CD1c-positive myeloid dendritic cell (primary cell): Measurements from ENCODE around the gene FEZF2.

Source experiments
- DNase-seq: peaks from one replicate; pipeline ENCODE4 v3.0.0-alpha.2; 2016; ENCODE audit errors: extremely low spot score

Gene FEZF2

DNA sequence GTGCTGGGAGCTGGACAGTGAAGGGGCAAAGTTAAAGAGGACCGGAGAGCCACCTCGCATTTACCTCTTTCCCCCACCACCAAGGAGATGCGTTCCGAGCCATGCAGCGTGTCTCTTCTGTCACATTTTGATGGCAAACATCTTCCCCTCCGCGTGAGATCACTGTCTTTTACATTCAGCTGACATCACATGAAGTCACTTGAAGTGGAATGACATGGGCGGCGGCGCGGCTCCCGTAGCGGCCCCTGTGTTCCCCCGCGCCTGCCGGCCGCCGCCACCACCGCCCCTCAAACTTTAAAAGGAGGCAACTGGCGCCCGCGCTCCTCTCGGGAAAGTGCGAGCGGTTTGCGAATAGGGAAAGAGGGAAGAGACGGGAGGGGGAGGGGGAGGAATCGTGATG is at the start of gene FEZF2:
FEZF2 (minus strand) TSS at position 336 of the 400 bp plus-strand sequence. CDS start 682 bp downstream, outside the sequence.
- DNase-seq: no peak

DNA sequence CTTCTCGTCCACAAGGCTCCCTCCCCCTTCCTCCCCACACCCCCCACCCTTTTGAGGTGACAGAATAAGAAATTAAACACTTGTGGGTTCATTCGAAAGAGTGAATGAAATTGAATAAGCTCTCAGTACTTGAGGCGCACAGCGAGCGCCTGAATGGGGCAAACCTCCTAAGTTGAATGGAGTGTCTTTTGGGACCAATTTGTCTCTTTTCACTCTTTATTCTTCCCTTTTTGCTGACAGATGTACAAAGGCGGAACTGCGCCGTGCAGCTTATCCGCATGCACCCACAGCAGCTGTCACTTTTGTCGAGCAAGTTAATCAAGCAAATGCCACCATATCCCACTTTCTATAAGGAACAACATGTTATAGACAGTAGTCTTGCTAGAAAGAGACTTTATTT is 47.9 kb upstream of the FEZF2 start:
- no peak for DNase-seq

DNA sequence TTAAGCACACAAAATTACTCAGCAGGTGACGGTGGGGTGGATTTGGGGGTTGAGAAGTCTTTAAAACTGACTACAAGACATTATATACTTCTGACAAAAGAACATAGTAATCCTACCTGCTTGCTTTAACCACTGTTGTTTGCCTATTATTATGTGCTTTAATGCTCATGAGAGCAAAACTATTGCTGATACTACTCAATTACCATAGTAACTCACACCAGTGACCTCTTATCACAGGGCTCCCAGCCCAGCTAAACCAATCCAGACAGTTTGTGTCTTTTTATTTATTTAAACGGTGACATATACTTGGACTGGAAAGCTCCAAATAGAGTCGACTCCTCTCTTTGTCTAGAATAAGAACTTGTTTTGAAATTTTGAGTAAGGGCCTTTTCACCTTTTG is 42.8 kb upstream of the FEZF2 start:
- DNase-seq: no peak

DNA sequence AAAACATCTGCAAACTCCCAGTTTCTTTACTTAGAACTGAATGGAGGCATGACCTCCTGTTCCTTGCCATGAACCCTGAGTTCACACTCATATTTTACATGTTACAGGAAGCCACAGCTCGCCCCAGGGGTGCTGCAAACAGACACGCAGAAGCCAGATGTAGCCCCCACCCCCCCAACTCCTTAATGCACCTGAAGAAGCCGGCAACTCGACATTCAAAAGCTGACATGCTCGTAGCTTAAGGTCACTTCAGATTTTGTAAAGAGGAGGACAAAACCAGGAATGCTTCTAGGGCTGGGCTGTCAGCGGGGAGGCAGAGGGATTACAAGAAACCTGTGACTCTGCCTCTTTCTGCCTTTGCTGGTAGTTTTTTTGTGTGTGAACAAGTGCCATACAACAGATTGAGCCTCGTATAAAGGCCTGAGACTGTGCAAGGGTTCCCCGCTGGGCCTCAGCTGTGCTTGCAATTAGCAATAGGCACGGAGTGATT is 42.0 kb upstream of the FEZF2 start:
- no peak for DNase-seq

DNA sequence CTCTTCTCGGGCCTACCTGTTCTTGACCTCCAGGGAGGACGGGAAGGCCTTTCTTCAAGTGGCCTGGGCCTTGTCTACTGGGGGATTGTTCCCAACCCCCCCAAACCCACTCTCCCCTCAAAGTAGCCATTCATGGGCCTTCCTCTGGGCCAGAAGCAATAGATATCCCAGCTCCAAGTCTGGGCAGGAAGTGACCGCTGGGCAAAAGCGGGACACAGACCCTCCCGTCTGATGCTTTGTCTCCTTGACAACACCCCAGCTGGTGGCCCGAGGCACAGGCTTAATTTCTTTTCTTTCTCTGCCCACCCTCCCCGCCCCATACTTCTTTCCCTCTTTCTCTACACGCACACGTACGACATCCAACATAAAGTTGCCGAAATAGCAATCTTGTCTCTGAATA is 41.4 kb upstream of the FEZF2 start:
- no peak for DNase-seq

DNA sequence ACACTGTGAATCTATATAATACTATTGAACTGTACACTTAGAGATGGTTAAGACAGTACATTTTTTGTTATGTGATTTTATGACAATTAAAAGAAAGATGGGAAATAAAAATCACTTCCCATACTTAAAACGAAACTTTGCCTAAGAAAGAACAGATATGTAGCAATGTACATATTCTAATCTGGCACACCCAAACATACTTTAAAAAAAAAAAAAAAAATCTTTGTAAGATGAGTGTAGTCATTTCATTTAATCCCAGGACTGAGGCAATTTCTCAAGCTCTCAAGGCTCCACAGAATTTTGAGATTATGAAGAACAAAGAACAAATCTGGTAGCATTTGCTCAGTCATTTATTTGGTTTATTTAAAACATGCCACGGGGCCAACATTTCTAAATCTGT is 40.3 kb upstream of the FEZF2 start:
- DNase-seq: no peak

DNA sequence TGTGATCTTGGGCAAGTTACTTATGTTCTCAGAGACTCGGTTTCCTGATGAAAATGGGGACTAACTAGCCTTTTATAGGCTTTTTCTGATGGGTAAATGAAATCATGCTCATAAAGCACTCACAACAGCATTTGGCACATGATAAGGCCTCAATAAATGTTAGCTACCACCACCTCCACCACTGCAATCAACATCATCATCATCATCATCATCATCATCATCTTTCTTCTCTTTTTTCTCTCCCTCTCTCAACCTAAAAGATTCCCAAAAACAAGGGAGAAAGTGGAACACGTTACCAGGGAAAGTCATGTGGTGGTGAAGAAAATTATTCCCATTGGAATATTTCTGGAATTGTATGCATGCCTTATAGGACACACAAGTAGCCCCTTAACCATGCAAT is 33.6 kb upstream of the FEZF2 start:
- no peak for DNase-seq

DNA sequence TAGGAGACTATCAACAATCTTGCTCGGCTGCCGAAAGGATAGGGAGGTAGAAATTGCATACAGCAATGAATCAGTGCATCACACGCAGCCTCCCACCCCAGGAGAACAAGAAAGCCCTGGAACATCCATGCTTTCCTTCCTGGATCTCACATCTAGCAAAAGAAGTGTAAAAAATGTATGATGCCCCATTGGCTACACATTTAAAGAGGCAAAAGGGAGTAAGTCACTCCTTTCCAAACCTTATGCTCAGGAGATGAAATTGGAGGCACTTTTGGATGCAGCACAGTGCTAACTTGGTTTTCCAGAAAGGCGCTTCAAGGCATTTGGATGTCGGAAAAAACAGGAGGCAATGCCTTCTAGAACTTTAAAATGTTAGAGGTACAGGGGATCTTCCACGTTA is 32.2 kb upstream of the FEZF2 start:
- no peak for DNase-seq

DNA sequence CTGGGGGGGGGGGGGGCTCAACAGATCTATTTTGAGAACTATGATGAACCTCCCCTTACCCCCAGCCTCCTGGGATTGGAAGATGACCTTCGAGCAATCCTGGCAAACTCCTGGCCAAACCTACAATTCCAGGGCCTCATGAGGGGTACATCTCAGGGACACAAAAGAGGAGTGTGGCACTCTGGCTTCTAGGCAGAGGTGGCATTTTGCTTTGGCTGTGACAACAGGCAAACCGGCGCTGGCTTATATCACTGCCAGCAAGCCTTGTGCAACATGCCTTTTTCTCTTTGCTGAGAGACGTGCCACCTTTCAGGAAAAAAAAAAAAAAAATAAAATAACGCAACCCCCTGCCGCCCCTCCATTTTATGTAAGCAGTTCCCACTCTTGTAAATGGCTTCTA is 31.8 kb upstream of the FEZF2 start:
- no peak for DNase-seq

DNA sequence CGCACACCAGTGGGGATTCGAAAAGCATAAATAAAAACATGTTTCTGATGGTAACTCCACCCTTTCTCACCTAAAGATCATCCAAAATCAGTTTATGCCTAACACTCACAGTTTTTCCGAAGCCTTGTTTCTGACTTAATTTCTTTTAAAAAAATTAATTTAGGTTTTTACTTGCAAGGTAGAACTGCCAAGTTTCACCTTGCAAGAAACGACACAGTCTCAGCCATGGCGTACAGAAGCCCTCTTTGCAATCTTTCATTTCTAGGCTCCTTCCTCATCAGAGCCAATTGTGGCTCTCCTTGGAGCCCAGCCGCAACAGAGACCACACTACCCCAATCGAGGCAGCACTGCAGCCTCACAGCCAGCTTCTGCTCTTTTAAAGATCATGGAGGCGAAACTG is 31.0 kb upstream of the FEZF2 start:
- no peak for DNase-seq

DNA sequence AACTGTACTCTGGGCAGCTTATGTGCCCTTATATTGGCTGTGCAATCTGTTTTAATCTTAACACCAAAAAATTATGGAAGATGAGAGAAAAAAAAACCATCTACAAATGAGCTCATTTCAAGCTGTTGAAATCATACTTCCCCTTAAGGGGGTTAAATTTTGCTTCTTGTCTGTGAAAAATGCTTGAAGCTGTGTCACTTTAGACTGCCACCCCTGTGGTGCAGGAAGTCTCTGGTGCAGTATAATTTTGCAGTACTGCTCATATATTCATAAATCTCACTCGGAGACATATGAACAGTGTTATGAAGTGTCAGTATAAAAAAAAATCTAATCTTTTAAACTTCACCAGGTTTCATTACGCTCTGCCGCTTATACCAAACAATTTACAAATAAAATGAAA is 30.4 kb upstream of the FEZF2 start:
- DNase-seq: no peak

DNA sequence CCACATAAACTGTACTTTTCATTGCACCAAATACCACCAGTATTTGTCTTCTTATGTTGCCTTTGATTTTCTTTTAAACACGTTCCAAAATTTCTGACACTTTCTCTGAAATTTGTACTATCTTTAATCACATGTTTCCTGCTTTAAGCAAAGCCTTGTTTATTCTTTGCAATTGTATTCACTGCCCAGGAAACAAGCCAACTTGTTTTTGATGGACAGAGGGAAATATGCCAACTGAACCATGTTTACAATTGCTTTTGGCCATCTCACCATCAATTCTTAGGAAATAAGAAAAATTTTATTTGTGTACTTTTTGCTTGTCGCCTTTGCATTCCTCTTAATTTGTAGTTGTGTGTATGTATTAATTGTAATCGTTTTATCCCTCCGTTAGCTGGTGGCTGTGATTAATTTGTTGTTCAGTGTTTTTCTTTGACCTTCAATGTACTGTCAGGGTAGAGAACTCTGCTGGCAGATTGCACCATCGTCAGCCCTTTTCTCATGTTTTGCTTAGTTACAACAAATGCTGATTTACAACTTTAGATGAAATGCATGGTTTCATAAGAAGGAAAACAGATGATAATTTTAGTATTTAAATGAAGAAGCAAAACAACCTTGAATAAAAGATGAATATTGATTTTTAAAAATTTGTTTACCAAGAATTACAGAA is 19.4 kb upstream of the FEZF2 start:
- no peak for DNase-seq

DNA sequence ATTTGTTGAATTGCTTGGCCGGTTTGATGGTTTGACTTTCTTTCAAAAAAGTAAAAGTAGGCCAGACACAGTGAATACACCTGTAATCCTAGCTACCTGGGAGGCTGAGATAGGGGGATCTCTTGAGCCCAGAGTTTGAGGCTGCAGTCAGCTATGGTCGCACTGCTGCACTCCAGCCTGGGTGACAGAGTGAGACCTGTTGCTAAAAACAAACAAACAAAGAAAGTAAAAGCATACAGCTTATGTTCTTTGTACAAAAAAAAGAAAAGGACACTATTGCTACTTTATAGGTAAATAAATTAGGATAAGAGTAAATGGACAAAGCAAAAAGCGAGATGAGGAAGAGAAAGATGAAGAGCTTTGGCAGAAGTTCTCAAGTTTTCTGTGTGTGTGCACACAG is 13.9 kb upstream of the FEZF2 start:
- no peak for DNase-seq

DNA sequence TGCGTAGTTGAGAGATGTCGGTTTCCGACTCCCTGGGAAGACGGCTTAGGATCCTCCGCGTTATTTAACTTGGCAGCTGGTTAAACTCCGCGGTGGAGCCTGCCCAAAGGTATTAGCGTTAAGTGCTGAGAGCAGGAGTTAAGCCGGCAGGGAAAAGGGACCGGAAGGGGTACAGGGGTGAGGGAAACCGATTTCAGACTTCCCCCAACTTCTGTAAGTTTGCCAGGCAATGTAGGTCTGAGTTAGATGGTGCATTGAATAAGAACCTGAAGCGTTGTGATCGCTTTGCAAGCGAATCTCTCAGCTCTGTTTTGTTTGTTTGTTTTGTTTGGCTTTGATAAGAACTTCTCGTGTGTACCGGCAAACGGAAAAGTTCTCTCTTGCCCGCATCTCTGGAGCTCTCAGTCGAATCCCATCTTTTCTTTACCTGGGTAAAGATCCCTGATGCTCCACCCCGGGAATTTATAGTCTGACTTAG is 6.0 kb upstream of the FEZF2 start:
- DNase-seq: no peak

DNA sequence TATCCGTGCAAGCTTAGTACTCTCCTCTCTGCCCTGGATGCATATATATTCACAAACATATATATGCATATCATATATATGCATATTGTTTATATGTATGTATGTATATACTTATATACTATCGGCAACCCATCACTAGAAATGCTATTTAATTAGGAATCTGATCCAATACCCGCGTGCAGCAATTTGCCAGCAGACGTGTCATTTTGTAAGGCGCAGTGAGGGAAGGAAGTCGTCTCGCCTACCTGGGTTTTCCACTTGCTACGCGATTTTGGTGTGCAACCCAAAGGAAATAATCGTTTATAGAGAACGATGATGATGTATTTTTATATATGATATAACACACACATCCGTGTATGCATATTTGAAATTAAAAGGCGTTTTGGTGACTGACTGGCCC is 5.6 kb upstream of the FEZF2 start:
- DNase-seq: no peak

DNA sequence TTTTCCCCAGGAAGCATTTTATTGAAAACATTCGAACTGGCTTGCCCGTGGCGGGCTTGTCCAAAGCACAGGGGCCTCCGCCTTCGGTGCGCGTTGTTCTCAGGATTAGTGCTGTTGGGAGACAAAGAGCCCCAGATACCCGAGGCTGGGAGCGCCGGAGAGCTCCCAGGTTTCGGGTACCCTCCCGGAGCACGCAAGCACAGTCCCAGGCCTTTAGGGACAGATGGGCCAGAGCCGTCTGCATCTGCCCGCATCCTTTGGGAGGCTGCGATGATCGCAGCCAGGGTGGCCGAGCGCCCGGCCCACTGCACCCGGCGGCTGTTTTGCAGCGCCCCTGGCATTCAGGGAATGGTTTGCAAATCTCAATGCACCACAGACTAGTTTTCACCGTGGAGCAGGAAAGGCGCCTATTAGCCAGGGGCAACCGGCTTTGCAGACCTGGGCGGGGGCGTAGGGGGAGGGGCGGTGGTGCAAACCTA is 5.0 kb upstream of the FEZF2 start:
- DNase-seq: no peak

DNA sequence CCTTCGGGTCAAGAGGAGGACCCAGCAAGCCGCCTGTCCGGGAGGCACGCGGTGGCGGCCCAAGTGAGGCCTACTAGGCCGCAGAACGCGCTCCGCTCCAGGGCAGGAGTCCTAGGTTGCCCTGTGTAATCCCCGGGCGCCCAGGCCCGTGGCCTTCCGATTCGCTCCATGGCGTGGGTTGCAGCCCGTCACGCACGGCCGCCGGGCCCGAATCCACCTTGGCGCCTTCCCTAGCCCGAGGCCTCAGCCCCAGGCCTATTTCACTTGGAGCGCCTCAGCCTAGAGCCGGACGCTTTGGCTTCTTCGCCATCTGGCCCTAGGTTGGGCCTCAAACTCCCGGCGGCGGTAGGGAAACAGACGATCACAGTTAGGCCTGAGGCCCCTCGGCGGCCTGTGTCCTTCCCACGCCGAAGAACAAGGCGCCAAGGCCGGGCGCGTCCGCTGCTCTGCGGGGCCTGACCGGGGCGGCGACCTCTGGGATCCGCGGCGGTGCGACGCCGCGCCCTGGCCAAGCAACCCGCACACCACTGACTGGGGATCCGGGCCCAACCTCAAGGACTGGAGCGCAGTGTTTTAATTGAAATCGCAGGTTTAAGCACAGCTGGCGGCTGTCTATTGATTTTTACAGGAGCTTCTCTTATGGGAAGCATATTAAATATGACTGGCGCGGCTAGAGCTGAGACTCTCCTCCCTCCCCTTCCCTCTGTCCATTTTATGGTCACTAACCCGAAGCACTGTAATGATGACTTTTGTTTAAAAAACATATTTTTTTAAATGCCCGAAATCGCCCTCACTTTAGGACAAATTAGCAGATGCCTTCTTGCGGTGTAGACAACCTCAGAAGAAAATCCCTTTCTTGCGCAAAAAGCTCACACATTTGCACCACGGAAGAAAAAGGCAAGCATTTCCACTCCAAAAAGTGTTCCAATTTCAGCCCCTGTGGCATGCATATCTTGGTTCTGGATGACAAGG is 3.8 kb upstream of the FEZF2 start:
- no peak for DNase-seq

DNA sequence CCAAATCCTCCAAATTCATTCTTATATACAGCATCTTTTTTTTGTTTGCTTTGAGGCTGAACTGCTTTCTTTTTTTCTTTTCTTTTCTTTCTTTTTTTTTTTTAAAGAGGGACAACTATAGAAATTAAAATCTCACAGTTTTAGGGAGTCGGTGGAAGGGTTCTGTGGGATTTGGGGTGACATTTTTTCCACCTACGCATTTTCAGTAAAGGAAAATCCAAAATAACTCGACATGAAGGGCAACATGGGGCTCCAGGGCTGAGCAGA is 3.0 kb upstream of the FEZF2 start:
- no peak for DNase-seq

DNA sequence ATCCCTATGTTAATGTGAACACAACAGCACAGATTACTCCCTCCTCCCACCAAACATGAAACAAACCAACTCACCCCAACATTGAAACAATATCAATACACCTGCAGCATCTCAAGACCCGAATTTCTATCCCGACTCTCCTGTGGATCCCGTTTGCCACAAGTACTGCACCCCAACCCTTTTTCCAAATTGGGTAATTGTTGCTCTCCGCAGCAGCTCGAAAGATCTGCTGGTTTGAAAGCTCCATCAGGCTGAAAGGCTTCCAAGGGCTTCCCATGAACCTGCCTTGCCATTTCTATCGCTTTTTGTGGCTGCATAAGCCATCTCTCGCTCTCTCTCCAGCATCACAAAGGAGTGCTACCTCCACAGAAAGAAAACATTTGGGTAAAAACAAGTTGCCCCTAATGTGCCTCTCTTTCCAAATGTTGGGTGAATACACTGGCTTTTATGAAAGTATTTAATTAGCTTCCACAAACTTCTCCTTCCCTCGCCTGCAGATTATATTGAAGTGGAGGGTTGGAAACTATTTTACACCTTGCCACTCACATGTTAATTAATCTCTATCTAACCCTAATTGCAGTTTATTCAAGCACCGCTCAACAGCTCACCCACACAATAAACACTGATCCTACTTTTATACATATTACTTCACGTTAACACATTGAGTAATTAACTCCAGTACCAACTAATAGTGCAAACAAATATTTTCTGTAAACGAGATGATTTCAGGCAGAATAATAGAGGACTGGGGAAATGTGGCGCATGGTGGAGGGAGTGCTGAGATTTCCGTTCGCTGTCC is 2.5 kb upstream of the FEZF2 start:
- no peak for DNase-seq

DNA sequence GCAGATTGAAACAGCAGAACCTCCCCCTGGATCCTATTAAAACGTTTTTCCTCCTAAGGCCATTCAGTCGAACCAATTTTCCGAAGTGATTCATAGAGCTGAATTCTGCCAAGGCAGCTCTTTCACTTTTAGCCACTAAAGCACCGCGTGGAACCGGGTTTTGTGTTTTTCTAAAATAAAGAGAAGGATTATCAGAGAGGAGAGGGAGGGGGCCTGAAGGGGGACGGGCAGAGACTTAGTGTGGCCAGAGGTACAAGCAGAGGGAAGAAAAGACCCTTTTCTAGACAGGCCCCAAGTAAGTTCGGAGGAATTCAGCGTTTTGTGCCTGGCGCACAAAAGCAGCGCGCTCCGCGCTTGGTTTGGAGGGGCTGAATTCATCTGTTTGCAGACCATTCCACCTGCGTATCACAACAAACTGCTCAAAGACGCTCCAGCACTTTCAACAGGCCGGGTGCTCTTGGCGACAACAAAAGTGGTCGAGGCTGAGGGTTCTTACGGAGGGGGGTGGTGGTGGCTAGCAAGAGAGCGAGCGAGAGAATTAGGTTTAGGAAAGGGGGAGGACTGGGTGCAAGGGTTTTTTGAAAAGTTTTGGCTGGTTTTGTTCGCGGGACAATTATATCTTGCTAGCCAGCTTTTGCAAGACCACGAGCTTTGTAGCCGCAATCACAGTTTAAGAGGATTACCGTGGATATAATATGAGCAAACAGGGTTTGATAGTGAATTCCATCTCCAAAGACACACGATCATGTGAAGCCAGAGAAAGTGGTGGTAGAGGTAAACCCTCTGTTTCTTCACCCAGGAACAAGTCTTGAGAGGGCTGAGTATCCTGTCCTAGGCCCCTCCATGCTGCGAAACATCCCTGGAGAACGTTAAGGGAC is 1.2 kb upstream of the FEZF2 start:
- DNase-seq: no peak

DNA sequence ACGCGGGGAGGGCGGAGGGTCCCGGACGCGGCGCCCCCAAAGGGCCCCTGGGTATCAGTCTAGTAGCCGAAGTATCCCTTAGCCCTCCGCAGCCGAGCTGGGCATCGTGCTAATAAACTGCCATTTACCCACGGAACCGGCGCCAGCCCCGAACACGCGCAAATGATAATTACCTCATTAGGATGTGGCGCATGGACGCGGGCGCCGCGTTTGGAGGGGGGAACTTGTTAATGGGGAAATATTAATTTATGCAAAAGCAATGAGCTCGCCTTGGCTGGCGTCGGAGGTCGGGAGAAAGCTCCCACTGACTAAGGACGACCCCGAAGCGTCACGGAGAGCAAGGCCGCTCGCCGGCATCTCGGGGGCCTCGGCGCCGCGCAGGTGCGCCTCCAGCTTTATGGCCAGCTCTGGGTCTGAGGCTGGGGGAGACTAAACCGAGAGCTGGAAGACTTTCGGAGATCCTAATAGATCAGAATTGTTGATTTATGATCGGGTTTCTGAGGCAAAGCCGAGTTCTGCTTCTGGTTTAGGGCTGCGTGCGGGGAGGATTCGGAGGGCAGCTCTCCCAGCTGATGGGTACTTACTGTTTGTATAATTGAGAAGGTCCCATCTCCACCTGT is 474 bp upstream of the FEZF2 start:
- no peak for DNase-seq
